Ectodermal cell (in vitro differentiated cells): ENCODE results near the gene PPP1R13B.
"Not testable (repeated sequence)": the region's sequence is repeated elsewhere in the genome, so short reads cannot be mapped to it uniquely, and the experiment has no call there.

Source experiments
- H3K27ac ChIP-seq: 2 replicates; pipeline ENCODE4 v1.7.0; 2013; ENCODE audit warnings: mild to moderate bottlenecking, low read depth, low read length; ENCODE audit not compliant: insufficient read depth, poor library complexity, severe bottlenecking
- H3K27me3 ChIP-seq: 2 replicates; pipeline ENCODE4 v1.7.0; 2013; ENCODE audit warnings: mild to moderate bottlenecking, low read length; ENCODE audit not compliant: insufficient read depth, control insufficient read depth, poor library complexity, severe bottlenecking
- H3K36me3 ChIP-seq: one replicate; pipeline ENCODE4 v1.7.0; 2013; ENCODE audit warnings: low read length; ENCODE audit not compliant: control insufficient read depth, insufficient read depth
- H3K4me1 ChIP-seq: one replicate; pipeline ENCODE4 v1.7.0; 2013; ENCODE audit warnings: low read length; ENCODE audit not compliant: control insufficient read depth, insufficient read depth
- H3K4me3 ChIP-seq: 2 replicates; pipeline ENCODE4 v1.7.0; 2013; ENCODE audit warnings: low read depth, low read length, control low read depth; ENCODE audit not compliant: insufficient read depth
- H3K9me3 ChIP-seq: 2 replicates; pipeline ENCODE4 v1.7.0; 2013; ENCODE audit warnings: mild to moderate bottlenecking, low read length, moderate library complexity; ENCODE audit not compliant: control insufficient read depth
- WGBS, 2 experiments: methylation state at CpG; one replicate each; pipeline ENCODE4 v1.1.7; 2013; ENCODE audit warnings: missing lambda C conversion rate in 2 of 2; 5-methylcytosine and 5-hydroxymethylcytosine counted together

PPP1R13B gene

DNA sequence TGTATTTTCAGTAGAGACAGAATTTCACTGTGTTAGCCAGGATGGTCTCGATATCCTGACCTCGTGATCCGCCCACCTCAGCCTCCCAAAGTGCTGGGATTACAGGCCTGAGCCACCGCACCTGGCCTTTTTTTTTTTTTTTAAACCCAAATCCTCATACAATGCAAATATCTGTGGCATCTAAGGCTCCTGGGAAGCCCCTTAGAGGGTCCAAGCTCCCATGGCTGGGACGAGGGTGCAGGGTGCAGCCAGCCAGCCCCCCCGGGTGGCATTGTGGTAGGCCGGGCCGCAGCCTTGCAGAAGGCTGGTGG lies 41.6 kb upstream of the PPP1R13B start:
- 94 to 95% methylated on average over 8 of the region's 8 CpGs for WGBS, 2 experiments
- H3K4me3 ChIP-seq, H3K9me3 ChIP-seq, H3K27me3 ChIP-seq, H3K36me3 ChIP-seq, H3K4me1 ChIP-seq, H3K27ac ChIP-seq: not testable (repeated sequence)

DNA sequence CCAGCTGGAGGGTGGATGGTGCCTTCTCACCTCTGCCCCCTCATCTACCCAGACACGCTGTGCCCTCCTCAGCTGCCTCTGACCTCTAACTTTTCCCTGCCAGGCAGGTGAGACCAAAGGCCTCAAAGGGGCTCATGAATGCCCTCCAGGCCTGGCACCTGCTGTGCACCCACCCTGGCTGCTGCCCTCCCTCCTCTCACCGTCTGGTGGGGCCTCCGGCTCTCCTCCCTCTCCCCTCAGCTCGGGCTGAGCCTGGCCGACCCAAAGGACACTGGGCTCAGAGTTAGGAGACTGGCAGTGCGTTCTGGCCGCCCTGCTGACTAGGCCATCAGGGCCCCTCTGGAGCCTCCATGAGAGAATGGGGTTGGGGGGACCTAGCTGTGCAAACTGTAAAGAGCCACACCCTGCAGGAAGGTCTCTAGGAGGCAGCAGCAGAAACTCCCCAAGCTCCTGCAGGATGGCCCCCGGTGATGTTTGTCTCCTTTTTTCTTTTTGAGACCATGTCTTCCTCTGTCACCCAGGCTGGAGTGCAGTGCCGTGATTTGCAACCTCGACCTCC lies 40.3 kb upstream of the PPP1R13B start:
- Histone ChIP-seq H3K27ac (no peak overlapping the region), H3K27me3 (no peaks in the 10 kb centered on the region), H3K4me3 (no peak overlapping the region), H3K9me3 (no peaks in the 10 kb centered on the region), H3K36me3 (no peaks in the 10 kb centered on the region), H3K4me1 (no peaks in the 10 kb centered on the region)
- 92 to 93% methylated on average over 10 of the region's 10 CpGs for WGBS, 2 experiments

DNA sequence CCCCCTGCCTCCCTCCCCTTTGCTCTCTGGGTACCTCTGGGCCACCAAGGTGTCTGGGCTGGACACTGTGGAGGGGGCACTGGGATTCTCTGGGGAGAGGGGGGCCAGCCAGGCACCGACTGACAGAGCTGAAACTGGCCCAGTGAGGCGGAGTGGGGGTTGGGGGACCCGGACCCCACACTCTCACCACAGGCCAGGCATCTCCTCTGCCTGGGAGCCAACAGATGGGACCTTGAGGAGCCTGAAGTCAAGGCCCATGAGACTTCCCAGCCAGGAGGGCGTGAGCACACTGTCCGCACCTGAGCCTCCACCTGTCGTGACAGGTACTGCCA lies 39.8 kb upstream of the PPP1R13B start:
- Histone ChIP-seq H3K27me3 (no peaks in the 10 kb centered on the region), H3K36me3 (no peaks in the 10 kb centered on the region), H3K4me3 (no peak overlapping the region), H3K4me1 (no peaks in the 10 kb centered on the region), H3K27ac (no peak overlapping the region), H3K9me3 (no peaks in the 10 kb centered on the region)
- WGBS, 2 experiments = 95 to 97% methylated on average over 6 of the region's 6 CpGs

DNA sequence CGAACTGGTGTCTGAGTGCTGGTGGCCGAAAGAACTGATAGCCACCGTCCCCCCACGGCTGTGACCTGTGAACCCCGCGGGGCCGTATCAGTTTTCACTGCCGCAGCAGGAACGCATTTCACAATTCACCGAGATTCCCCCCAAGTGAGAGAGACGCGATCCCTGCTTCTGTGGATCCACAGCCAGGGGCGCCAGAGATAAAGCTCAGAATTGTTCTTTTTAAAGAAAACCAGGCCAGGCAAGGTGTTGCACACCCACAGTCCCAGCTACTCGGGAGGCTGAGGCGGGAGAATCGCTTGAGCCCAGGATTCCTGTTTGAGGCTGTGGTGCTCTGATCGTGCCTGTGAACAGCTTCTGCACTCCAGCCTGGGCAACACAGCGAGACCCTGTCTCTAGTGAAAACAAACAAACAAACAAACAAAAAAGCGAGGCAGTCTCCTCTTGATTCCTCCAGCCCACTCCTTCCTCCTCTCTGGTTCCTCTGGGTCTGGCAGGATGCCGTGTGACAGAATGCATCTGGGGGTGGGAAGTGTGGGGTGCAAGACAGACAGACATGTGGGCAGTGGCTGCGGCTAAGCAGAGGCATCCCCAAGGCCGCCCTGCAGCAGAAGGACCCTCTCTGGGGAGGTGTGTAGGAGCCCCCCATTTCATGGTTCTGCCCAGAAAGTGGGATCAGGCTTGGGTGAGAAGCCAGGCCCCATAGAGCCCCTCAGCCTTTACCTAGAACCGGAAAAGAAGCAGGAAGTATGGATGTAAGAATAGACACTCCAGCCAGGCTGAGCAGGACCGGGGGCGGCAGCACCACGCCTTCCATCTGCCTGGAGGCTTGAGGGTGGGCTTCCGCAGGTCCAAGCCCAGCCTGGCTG lies 39.2 kb upstream of the PPP1R13B start:
- H3K27ac ChIP-seq = no peak overlapping the region
- no peaks in the 10 kb centered on the region for H3K4me1 ChIP-seq
- H3K9me3 ChIP-seq = no peaks in the 10 kb centered on the region
- H3K27me3 ChIP-seq = no peaks in the 10 kb centered on the region
- H3K4me3 ChIP-seq = no peak overlapping the region
- H3K36me3 ChIP-seq = no peaks in the 10 kb centered on the region
- WGBS, 2 experiments = 59% methylated on average over 27 of the region's 27 CpGs

DNA sequence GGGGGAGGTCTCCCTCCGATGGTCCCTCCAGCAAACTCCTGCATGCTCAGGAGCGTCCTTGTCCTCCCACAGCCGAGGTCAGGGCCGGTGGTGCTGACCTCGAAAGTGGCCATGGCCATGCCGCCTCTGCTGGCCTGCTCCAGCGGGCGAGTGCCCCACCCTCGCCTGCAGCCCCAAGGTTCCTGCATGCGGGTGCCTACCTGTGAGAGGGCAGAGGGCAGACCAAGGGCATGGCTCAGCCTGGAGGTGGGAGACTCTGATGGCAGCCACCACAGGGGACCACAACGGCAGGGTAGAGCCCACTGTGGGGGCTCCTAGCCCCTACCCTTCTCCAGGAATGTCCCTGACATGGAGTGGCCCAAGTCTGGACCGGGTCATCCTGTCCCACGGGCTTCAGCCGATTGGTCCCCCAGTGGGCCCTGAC lies 38.1 kb upstream of the PPP1R13B start:
- Histone ChIP-seq H3K4me3 (no peak overlapping the region), H3K27me3 (no peaks in the 10 kb centered on the region), H3K9me3 (no peaks in the 10 kb centered on the region), H3K36me3 (no peaks in the 10 kb centered on the region), H3K27ac (no peak overlapping the region), H3K4me1 (peaks cover 9% of the 10 kb centered on the region)
- WGBS, 2 experiments = 88 to 90% methylated on average over 14 of the region's 14 CpGs

DNA sequence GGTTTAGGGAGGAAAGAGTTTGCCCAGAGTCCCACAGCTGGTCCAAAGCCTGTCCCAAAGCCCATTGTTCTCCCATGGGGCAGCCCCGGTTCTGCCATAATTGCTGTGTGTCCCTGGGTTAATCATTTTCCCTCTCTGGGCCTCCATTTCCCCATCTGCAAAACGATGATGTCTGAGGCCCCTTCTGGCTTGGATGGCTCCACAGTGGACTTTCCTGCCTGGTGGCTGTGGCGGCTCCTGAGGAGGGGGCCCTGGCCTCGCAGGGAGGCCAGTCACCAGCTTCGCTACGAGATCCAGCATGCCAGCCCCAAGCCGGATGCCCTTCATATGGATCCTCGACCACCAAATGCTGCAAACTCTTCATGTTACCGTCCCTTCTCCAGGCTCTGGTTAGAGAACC lies 37.5 kb upstream of the PPP1R13B start:
- WGBS, 2 experiments = 89 to 90% methylated on average over 9 of the region's 9 CpGs
- no peaks in the 10 kb centered on the region for H3K9me3 ChIP-seq

DNA sequence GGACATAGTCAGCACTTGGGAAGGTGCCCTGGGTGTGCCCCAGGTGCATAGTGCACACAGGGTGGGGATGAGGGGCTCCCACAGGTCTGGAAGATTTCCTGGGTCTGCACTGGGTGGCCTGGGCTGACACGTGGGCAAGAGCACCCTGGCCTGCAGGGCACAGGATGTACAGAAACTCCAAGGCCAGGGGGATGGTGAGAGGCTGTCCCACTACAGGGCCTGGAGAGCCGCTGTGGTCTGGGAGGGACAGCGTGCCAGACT lies 35.8 kb upstream of the PPP1R13B start:
- WGBS, 2 experiments = 89 to 91% methylated on average over 3 of the region's 3 CpGs
- no peaks in the 10 kb centered on the region for H3K36me3 ChIP-seq
- H3K4me3 ChIP-seq = no peak overlapping the region
- no peak overlapping the region for H3K27ac ChIP-seq
- no peaks in the 10 kb centered on the region for H3K27me3 ChIP-seq
- peaks cover 16% of the 10 kb centered on the region for H3K4me1 ChIP-seq
- H3K9me3 ChIP-seq = no peaks in the 10 kb centered on the region

More for the DNA sequence above, 37.5 kb upstream of the PPP1R13B start:
- peaks cover 16% of the 10 kb centered on the region for H3K4me1 ChIP-seq
- H3K27ac ChIP-seq = no peak overlapping the region
- no peaks in the 10 kb centered on the region for H3K27me3 ChIP-seq
- no peaks in the 10 kb centered on the region for H3K36me3 ChIP-seq
- H3K4me3 ChIP-seq = no peak overlapping the region

DNA sequence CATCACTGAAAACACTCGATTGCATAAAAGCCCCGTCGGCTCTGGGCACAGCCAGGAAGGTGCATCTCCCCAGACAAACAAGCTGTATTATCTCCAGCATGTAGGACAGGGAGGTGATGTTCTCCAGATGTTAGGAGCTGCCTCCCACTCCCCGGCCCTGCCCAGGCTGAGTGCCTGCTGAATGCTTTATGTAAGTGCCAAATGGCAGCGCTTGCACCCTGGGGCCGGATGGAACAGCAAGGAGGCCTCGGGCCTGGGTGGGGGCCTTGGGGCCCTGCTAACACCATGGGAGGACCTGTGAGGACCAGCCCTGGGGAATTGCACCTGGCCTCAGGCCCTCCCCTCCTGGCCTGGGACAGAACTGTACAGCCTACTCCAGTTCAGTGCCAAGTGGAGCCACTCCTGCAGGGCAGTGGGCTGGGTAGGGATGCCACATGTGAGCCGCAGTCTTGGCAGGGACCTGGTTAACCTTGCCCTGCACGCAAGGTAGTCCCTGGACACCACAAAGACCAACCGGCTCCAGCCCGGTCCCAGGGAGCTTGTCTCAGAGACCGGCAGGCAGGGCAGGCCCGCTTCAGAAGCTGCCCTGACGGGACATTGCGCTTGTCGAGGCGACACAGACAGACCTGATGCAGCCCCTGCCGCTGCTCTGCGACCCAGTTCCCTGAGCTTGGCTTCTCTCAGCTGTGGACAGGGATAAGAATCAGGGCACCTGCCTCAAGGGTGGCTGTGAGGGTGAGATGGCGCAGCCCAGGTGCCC lies 35.3 kb upstream of the PPP1R13B start:
- no peaks in the 10 kb centered on the region for H3K27me3 ChIP-seq
- no peaks in the 10 kb centered on the region for H3K9me3 ChIP-seq
- H3K27ac ChIP-seq = no peak overlapping the region
- no peaks in the 10 kb centered on the region for H3K36me3 ChIP-seq
- WGBS, 2 experiments = 94 to 95% methylated on average over 20 of the region's 20 CpGs
- peaks cover 16% of the 10 kb centered on the region for H3K4me1 ChIP-seq
- no peak overlapping the region for H3K4me3 ChIP-seq

DNA sequence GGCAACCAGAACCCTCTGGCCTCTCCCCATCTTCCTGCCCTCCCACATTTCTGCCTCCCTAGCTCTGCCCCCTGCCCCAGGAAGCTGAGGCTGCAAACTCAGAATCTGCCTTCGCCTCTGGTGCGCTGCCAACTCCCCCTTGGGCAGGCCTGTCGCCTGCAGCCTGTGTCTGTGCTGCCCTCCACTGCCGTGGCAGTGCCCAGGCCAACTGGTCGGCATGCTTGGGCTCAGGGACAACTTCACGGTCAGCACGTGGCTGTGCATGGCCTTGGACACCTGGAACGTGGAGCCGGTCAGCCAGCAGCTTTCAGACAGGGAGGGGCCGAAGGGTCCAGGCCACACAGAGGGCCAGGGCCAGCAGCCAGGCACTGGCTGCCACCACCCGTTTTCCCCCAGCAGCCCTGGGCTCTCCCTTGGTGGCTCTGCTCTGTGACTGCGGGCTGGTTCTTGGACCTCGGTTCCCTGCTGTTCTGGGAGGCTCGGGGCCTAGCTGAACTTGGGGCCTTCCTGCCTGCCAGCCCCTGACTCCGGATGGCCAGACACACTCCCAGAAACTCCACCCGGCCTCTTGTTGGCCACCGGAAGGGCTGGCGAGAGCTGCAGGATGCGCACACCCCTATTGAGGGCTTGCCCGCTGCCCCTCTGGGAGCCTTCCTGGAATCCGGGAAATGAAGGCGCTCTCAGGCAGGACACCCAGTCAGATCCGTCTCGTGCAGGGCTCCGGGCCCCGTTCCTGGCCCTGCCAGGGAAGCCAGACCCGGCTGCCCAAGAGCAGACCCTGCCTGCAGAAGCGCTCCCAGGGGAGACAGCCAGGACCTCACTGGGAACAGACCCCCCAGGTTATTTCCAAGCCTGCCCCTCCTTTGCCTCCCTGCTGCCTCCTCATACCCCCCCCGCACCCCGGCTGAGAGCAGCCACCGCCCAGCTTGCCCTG lies 34.2 kb upstream of the PPP1R13B start:
- Histone ChIP-seq H3K36me3 (no peaks in the 10 kb centered on the region), H3K9me3 (no peaks in the 10 kb centered on the region), H3K27ac (no peak overlapping the region), H3K4me3 (no peak overlapping the region), H3K4me1 (peaks cover 16% of the 10 kb centered on the region), H3K27me3 (no peaks in the 10 kb centered on the region)
- WGBS, 2 experiments = 90 to 91% methylated on average over 31 of the region's 31 CpGs
